SU-DHL-6 (cell line): Measurements from ENCODE around the gene GIT2.

Source experiments
- CTCF ChIP-seq: fragments of 200-600 bp; sonication (generic); IDR thresholded peaks from one replicate; pipeline ENCODE4 v1.5.1; 2017; ENCODE audit warnings: antibody characterized with exemption, mild to moderate bottlenecking, low read length, moderate library complexity; ENCODE audit not compliant: insufficient read depth, poor library complexity, severe bottlenecking
- EZH2phosphoT487 ChIP-seq: fragments of 200-600 bp; sonication (generic), shearing (Covaris generic); conservative IDR thresholded peaks from 2 replicates; pipeline ENCODE4 v1.6.1; 2018; ENCODE audit warnings: mild to moderate bottlenecking, antibody characterized with exemption, low read length, moderate library complexity, mixed read lengths

GRCh38 chr12:110010853-110011723, 14.9 kb upstream of the GIT2 start:
- TF ChIP-seq CTCF, result no peak
- TF ChIP-seq EZH2phosphoT487, result no peak
